Stomach (tissue), 4 donors: ENCODE data around the gene IRX1.

Experiments used
- POLR2A ChIP-seq, 4 donors: fragments of 450-650 bp; IDR thresholded peaks; one replicate each; pipeline ENCODE4 v1.6.1; 2016; ENCODE audit warnings: antibody characterized with exemption in 4 of 4, control low read depth in 2 of 4, mild to moderate bottlenecking in 1 of 4, moderate library complexity in 1 of 4
- TF ChIP-seq, protein P1 (sequence below), 7 experiments: fragments of 450-650 bp in 4 of 7; fragments of 200-600 bp in 3 of 7; sonication (generic) in 3 of 7; IDR thresholded peaks; one replicate each; pipeline ENCODE4 v1.5.1; 2016 to 2019; ENCODE audit warnings: antibody characterized with exemption in 7 of 7, control low read depth in 2 of 7, mild to moderate bottlenecking in 1 of 7

DNA sequence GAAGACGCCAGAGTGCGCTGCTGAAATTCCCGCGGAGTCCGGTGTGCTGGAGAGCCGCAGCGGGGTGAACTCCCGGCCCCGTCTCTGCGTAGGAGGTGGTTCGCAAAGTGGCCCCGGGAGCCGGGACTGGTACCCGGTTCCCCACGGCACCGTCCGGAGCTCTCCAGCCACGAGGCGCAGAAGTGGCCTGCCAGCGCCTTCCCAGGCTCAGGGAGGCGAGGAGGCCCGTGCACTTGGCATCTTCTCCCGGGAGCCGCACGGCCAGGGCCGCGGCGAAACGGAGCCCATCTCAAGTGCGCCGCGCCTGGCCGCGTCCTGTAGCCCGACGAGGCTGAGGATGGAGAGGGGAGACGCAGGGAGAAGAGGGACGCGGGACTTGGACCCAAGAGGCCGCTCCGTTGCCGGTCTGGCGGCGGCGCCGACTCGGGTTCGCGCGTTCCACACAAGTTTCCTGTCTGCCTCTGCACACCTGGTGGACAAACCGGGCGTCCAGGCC is 1.1 kb upstream of the IRX1 start:
- TF ChIP-seq, protein P1, sequence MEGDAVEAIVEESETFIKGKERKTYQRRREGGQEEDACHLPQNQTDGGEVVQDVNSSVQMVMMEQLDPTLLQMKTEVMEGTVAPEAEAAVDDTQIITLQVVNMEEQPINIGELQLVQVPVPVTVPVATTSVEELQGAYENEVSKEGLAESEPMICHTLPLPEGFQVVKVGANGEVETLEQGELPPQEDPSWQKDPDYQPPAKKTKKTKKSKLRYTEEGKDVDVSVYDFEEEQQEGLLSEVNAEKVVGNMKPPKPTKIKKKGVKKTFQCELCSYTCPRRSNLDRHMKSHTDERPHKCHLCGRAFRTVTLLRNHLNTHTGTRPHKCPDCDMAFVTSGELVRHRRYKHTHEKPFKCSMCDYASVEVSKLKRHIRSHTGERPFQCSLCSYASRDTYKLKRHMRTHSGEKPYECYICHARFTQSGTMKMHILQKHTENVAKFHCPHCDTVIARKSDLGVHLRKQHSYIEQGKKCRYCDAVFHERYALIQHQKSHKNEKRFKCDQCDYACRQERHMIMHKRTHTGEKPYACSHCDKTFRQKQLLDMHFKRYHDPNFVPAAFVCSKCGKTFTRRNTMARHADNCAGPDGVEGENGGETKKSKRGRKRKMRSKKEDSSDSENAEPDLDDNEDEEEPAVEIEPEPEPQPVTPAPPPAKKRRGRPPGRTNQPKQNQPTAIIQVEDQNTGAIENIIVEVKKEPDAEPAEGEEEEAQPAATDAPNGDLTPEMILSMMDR (IDR thresholded peaks at IDR 0.05): no peak
- TF ChIP-seq POLR2A (IDR thresholded peaks at IDR 0.05): no peak
